ENCODE results near the gene PHAF1.

PHAF1 gene

DNA sequence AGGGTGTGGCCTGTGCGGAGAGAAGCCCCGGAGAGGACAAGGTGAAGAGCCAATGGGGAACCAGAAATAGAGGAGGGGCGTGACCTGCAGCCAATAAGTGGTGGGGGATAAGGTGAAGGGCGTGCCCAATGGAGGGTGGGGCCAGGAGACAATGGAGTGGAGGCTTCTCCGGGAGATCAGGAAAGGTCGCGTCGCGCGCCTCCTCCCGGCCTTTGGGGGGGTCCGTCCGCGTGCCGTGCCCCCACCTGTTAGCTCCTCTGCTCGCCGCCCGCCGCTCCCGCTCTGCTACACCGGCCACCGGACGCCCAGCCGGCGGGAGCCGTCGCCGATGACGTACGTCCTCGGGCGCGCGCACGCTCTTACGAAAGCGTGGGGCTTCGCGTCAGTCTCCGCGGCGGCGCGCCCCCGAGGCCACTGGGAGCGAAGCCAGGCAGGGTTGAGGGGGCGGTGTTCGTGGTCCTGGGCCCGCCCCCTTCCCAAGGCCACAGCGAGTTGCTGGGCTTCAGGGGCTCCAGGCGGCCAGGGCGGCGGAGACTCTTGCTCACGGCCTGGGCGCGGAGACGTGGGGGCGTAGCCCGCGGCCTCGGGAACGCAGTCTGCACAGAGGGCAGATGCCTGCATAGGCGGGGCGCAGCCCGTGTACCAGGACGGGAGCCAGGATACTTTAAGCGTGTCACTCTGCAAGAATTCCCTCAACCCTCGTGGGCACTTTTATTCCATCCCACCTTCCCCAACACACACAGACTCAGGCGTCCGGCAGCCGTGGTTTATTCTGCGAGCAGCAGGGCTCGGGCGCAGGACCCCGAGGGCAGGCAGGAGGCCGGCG lies 74.1 kb downstream of the PHAF1 start, which contains the start of gene MATCAP1:
Gene MATCAP1, minus strand, starts transcription at position 337 of the 826 bp plus-strand sequence. CDS start 3,353 bp downstream, outside the sequence.
- peak; percentile 49 for FAIRE-seq

DNA sequence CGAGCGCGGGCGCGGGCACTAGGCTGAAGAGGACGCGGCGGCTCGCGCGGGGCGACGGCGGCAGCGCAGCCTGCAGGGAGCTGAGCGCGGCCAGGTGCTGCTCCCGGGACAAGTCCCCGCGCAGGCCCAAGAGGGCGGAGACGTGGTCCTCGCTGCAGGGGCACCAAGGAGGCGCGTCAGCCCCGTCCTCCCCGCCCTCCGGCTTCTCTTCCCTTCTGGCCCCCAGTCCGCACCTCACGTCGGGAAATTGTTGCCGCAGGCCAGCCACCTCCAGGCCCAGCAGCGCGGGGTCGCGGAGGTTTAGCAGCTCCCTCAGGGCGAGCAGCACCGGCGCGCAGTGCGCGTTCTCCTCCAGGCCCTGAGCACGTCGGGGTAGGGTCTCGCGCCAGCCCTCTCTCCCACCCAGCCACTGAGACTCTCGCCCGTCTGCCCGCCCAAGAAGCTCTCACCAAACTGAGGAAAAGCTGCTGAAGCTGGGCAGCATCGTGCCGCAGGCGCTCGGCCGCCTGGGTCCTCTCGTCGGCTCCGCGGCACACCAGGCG lies 74.8 kb downstream of the PHAF1 start:
- FAIRE-seq, result no peak

DNA sequence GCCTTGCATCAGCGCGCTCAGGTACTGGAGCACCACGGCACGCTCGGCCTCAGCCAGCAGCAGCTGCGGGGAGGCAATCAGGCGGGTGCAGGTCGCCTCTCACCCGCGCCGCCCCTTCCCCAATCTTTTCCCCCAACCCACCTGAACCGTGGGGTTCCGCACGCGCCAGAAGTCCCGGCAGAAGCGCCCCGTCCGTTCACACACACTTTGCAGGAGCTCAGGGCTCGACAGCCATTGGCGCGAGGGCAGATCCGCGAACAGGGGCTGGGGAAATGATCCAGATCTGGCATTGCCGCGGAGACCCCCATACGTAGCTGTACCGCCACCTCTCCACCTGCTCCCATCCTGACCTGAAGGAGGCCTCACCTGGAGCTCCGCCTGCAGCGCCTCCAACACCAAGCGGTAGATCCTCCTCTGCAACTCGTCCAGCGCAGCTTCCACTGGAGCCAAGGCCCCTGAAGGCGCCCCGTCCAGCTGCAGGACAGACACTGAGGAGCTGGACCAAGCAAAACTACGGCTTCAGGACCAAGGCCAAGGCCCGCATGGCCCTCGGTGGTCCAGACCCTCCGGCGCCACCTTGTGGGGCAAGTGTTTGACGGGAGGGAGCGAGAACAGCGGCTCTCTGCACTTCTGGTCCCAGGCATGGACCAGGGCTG lies 75.4 kb downstream of the PHAF1 start:
- no peak for FAIRE-seq

DNA sequence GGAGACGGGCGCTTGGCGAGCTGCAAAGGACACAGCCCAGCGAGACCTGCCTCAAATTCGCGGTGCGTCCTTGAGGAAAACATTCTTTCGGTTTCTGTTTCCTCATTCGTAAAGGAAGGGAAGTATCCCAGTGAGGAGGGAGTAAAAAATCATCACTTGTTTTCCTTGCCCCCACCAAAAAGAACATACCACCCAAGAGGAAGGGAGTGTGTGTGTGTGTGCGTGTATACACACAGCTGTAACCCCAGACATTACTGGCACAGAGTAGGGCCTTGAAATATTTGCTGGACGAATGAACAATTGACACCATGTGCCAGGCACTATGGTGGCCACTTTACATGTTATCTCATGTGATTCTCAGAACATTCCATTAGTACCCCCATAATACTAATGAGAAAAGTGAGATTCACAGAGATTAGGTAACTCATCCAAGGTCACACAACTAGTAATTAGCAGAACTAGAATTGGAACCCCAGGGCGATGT lies 76.0 kb downstream of the PHAF1 start:
- no peak for FAIRE-seq

DNA sequence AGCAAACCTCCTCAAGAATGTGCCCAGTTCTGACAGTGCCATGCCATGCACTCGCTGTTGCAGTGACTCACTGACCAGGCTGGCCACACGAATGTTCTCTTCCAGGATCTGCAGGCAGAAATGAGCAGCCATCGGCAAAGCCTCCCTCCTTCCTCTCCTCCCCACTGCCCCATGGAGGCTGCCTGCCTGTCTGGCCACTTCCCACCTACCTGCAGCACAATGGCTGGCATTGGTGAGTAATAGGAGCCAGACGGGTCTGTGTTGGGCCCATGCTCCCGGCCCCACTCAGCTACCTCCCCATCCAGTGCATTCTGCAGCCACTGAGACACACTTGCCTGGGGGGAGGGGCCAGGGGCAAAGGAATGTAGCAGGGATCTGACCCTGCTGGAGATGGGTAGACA lies 76.8 kb downstream of the PHAF1 start:
- no peak for FAIRE-seq

DNA sequence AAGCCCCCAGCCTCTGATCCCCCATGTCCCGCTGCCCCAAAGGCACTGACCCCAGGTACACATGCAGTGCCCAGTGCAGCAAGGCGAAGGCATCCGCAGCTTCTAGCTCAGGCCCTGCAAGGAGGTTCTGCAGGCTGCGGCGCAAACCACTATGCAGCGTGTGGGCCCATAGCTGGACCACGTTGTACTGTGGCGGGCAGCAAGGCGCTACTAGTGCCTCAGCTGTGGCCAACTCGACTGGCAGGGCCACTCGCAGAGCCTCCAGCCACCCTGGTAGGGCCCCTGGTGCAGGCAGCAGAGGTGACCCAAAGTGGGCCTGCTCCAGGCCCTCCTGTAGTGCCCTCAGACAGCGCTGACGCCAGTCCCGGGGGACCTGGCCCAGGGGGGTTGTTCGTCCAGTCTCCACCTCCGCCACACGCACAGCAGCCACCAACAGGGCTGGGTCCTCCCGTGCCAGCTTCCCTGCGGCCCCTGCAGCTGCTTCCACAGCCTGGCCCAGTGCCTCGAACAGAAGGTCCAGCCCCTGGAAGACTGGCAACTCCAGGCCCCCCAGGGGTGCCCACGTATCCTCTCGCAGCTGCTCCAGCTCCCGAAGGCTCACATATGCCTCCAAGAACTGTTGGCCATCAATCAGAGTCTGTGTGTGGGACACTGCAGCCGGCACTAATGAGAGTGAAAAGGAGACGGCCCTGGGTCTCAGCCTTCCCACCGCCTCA lies 77.6 kb downstream of the PHAF1 start:
- FAIRE-seq, result no peak

DNA sequence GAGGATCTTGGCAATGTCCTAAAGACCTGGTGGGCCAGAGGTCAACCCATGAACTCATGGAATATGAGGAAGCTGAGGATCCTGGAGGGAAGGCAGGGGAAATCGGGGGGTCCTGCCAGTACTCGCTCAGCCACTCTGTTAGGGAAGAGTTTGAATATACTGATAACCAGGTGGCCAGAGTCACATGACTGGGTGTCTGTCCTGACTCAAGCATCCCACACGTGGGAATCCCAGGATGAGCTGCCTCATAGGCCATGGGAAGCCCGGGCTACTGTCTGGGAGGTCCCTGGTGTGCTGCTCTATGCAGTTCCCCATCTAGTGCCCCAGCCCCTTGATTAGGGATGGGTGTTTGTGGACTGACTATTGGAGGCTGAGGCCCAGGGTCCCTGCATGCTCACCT lies 78.6 kb downstream of the PHAF1 start:
- FAIRE-seq, result no peak

DNA sequence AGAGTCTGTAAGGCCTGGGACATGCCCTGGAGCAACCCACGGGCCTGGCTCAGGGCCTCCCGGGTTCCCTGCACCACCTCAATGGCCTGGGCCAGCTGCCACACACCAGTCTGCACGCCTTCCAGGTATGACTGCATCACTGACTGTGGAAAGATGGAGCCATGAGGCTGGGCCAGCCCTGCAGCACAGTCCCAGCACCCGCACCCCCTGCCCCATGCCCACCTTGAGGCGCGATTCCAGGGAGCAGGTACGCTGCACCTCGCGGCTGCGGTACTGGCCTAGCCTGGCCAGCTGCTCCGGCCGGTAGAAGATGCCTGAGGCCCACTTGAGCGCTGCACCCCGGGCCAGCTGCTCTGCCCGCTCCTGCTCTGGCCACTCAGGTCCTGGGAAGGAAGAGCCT lies 79.1 kb downstream of the PHAF1 start:
- FAIRE-seq, result no peak

DNA sequence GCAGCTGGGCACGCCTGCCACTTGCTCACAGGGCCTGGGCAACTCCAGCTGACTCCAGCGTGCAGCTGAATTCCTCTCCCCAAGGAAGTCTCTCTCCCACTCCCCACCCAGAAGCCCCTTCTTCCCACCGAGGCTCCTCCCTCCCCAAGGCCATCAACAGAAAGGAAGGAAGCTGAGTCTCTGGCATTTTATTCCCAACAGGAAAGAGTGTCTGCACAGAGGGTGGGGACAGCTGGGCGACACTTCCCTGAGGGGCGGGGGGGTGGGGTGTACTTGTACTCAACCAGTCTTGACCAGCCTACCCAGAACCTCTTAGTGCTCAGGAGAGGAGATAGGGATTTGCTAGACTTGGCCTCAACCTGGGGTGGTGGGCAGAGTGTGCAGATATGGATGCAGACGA lies 80.3 kb downstream of the PHAF1 start, which contains the start of gene EXOC3L1:
Gene EXOC3L1, minus strand, starts transcription at position 96 of the 400 bp plus-strand sequence. CDS start 460 bp downstream, outside the sequence.
- FAIRE-seq, result no peak

DNA sequence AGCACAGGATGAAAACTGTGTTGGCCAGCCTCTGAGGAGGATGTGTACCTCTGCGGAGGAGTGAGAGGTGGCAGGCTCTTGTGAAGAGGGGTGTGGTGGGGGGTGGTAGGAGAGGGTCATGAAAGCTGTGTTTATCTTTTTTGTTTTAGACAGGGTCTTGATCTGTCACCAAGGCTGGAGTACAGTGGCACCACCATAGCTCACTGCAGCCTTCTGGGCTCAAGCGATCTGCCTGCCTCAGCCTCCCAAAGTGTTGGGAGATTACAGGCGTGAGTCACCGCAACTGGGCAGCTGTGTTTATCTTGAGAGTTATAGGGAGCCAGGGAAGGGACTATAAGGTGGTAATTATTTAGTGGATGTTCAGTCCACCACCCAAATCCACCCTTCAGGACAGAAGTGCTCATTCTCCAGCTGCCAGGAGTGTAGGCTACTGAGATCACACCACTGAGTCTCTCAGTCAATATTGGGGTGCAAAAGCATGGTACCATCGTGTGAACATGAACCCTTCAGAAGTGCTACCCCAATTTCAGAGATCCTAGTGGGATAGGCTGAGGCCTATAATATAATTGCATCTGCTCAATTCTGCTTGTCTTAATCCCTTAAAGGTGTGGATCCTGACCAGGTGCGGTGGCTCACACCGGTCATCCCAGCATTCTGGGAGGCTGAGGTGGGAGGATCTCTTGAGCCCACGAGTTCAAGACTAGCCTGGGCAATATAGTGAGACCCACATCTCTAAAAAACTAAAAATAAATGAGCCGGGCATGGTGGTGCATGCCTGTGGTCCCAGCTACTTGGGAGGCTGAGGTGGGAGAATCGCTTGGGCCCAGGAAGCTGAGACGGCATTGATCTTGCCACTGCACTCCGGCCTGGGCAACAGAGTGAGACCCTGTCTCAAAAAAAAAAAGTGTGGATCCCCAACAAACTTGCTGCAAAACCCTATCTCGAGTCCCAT lies 81.0 kb downstream of the PHAF1 start:
- FAIRE-seq, result no peak

DNA sequence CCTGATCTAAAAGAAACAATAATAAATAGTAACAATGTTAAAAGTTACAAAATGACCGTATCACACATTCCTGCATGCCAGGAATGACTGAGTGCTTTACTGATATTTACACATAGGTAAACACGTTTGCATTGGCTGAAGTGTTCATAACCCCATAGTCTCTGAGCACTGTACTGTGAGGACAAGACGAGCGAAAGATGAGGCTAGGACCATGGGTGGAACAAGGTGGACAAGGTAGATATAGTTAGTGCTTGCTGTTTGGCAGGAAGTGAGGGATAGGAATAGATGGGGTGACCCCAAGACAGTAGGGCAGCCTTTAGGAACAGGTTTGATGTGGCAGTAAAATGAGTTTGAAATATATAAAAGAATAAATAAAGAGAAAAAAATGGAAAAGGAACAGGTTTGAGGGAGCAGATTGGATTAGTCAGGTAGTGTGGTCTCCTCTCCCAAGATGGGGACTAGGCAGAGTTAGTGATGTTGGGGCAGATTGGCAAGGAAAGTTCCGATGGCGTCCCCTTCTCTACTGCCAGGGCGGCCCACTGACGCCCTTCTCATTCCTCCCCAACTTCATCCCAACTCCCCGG lies 81.8 kb downstream of the PHAF1 start:
- FAIRE-seq, result no peak

DNA sequence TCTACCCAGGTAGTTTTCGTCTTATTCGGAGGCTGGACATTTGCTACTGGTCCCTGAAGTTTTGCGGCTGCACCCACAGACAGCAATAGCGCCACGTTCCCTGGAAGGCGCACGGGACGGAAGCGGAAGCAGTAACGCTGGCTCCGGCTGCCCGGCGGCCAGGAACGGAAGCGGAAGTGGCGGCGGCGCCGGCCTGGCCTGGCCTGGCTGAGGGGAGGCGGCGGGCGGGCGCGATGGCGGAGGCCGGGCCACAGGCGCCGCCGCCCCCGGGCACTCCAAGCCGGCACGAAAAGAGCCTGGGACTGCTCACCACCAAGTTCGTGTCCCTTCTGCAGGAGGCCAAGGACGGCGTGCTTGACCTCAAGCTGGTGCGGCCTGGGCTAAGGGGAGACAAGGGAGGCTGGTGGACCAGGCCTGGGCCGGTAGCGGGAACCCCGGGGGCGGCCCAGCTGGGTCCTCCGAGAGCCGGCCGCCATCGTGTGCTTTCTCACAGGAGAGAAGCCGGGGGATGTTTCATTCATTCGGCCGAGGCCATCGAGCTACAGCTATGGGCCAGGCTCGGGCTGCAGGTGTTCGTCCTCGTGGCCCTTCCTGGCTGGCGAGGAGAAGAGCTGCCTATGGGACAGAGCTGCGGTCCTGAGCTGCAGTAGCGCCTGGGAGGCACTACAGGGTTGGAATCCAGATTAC lies 82.4 kb downstream of the PHAF1 start, which contains the start of gene E2F4:
Gene E2F4, plus strand, starts transcription at position 161 of the 687 bp plus-strand sequence. Its CDS starts 73 bp downstream, at position 234.
- FAIRE-seq, result no peak

DNA sequence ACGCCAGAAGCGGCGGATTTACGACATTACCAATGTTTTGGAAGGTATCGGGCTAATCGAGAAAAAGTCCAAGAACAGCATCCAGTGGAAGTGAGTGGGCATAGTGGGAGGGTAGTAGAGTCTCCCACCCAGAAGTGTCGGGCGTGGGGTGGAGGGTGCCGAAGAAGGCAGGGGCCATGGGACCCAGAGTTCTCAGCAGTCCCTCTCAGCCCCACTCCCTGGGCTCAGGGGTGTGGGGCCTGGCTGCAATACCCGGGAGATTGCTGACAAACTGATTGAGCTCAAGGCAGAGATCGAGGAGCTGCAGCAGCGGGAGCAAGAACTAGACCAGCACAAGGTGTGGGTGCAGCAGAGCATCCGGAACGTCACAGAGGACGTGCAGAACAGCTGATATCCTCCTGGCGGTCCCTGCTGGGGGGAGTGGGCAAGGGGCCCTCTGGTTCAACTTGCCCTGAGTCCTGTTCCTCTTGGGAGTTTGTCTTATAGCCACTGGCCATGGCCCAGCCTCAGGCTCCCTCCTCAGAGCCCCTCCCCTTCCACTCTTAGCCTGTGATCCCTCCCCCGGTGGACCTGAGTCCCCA lies 83.1 kb downstream of the PHAF1 start:
- no peak for FAIRE-seq

DNA sequence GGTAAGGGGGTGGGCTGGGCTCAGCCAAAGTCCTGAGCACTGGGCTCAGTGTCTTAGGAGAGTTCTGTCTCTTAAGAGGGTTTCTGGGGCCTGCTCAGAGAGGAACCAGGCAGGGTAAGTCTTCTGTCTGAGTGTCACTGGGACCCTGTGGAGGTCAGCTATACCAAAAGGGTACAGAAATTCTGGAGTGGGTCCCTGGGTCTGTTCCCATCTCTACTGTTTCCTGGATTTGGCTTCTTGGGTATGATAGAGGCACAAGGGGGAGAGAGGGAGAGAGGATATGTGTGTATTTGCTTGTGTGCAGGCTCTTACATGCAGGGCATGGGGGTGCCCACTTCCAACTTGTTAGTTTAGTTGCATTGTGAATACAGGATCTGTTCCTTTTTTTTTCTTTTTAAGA lies 83.8 kb downstream of the PHAF1 start:
- no peak for FAIRE-seq

DNA sequence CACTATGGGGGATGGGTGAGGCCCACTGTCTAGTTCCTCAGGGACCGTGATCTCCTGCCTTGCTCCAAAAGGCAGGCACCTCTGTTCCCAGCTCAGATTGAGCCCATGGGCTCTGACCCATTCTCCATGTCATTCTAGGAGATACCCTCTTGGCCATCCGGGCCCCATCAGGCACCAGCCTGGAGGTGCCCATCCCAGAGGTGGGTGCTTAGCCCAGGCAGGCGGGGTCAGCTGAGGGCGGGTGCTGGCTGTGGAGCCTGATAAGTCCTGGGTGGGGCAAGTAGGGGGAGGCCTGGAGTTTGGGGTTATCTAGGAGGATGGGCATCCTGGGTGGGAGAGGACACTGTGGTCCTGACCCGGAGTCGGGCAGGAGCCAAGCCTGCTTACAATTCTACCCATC lies 84.5 kb downstream of the PHAF1 start:
- FAIRE-seq, result no peak

DNA sequence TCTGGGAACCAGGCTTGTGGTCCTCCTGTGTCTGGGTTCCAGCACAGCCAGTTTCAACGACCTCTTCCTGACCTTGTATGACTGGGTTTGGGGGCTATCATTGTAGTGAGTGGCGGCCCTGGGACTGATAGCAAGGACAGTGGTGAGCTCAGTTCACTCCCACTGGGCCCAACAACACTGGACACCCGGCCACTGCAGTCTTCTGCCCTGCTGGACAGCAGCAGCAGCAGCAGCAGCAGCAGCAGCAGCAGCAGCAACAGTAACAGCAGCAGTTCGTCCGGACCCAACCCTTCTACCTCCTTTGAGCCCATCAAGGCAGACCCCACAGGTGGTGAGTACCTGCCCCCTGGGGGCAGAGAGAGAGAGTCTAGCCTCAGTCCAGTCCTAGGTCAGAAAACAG lies 85.9 kb downstream of the PHAF1 start:
- FAIRE-seq, result no peak

DNA sequence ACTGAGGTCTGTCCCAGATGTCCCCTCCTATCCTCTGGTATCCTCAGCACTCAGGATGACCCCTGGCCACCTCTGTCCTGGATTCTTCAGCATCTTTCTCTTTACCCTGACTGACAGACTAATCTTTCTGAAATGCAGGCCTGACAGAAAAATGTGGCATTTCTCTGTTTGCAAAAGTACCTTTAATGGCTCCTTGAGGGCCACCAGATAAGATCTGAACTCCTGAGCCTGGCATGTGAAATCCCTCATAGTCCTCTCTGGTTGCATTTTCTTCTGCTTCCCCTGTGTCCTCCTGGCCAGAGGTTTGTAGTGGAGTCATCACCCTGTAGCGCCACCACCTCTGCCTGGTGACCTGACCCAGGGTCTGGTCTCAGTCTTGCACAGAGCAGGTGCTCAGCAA lies 87.1 kb downstream of the PHAF1 start:
- no peak for FAIRE-seq

DNA sequence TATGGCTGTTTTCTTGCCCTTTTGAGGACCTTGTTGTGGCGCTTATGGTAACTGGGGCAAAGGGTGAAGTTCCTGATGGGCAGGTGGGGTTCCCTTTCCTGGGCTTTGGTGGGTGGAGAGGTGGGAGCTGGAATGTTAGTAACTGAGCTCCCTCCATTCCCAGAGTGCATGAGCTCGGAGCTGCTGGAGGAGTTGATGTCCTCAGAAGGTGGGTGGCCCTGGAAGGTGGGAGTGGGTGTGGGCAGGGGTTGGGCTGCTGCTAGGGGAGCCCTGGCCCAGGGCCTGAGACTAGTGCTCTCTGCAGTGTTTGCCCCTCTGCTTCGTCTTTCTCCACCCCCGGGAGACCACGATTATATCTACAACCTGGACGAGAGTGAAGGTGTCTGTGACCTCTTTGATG lies 88.0 kb downstream of the PHAF1 start:
- FAIRE-seq, result no peak

All from islet of Langerhans (tissue), 1 donor.